Measurements from ENCODE around the gene VAV2.

Gene VAV2

GRCh38 chr9:133791735-133792649, 200.1 kb downstream of the VAV2 start:
- no peak for DNase-seq

- no peak for DNase-seq
Measured at GRCh38 chr9:133791069-133791468, 201.1 kb downstream of the VAV2 start.

- no peak for DNase-seq
Measured at GRCh38 chr9:133789778-133790177, 202.3 kb downstream of the VAV2 start.

- no peak for DNase-seq
Measured at GRCh38 chr9:133788819-133789717, 203.1 kb downstream of the VAV2 start.

- no peak for DNase-seq
Measured at GRCh38 chr9:133788045-133788818, 203.9 kb downstream of the VAV2 start.

- DNase-seq = no peak
Measured at GRCh38 chr9:133787754-133788025, 204.4 kb downstream of the VAV2 start.

- DNase-seq = no peak
Measured at GRCh38 chr9:133786907-133787753, 205.0 kb downstream of the VAV2 start.

- DNase-seq = no peak
Measured at GRCh38 chr9:133786371-133786753, 205.8 kb downstream of the VAV2 start.

GRCh38 chr9:133785753-133786370, 206.3 kb downstream of the VAV2 start:
- no peak for DNase-seq

GRCh38 chr9:133784731-133785561, 207.2 kb downstream of the VAV2 start:
- DNase-seq = no peak

- DNase-seq = no peak
Measured at GRCh38 chr9:133783331-133783731, 208.8 kb downstream of the VAV2 start.

- DNase-seq = peak; percentile 59
Measured at GRCh38 chr9:133782157-133783130, 209.7 kb downstream of the VAV2 start.

GRCh38 chr9:133781828-133782135, 210.3 kb downstream of the VAV2 start:
- no peak for DNase-seq

- no peak for DNase-seq
Measured at GRCh38 chr9:133780962-133781827, 210.9 kb downstream of the VAV2 start.

- DNase-seq = no peak
Measured at GRCh38 chr9:133780404-133780945, 211.6 kb downstream of the VAV2 start.

- no peak for DNase-seq
Measured at GRCh38 chr9:133779516-133780403, 212.4 kb downstream of the VAV2 start.

GRCh38 chr9:133779081-133779480, 213.0 kb downstream of the VAV2 start:
- DNase-seq = no peak
